BJ (cell line): ENCODE measurements around the gene SLC15A3. TPM values are rescaled to one million over a fixed set of nuclear protein-coding genes. Genes with fewer than 3 reads are reported as not detected.

ENCODE experiments used
- CTCF ChIA-PET: fragments of 350-600 bp; formaldehyde crosslinking; extraction: SDS; loops from one replicate; lab custom pipeline; 2021; ENCODE audit warnings: antibody characterized with exemption, inconsistent platforms; lab: Yijun Ruan, JAX
- POLR2A ChIA-PET: fragments of 300-600 bp; sonication (Branson Sonifier 250); formaldehyde crosslinking; extraction: SDS; loops from one replicate; lab custom pipeline; 2021; ENCODE audit warnings: antibody characterized with exemption; lab: Charles Lee
- DNase-seq: peaks from one replicate; pipeline ENCODE4 v3.0.0-alpha.2; 2011; ENCODE audit warnings: low read depth
- H3K27me3 ChIP-seq: 2 replicates; pipeline ENCODE4 v1.6.0; 2011; ENCODE audit warnings: low read length; ENCODE audit not compliant: control insufficient read depth, insufficient read depth
- H3K36me3 ChIP-seq: 2 replicates; pipeline ENCODE4 v1.5.1; 2011; ENCODE audit warnings: low read length; ENCODE audit not compliant: control insufficient read depth, insufficient read depth
- H3K4me3 ChIP-seq: 2 replicates; pipeline ENCODE4 v1.5.1; 2011; ENCODE audit warnings: low read depth, mild to moderate bottlenecking, control low read depth, low read length
- CTCF ChIP-seq: IDR thresholded peaks from 2 replicates; pipeline ENCODE4 v1.5.1; 2011; ENCODE audit warnings: low read depth, mild to moderate bottlenecking, control low read depth, inconsistent platforms, low read length, moderate library complexity; ENCODE audit not compliant: insufficient read depth
- polyA minus RNA-seq: library from RNA; depleted of rRNA, polyadenylated mRNA; stranded (reverse); fragments of >200 nt; gene quantifications from 2 replicates; pipeline ENCODE4 v1.2.3, GENCODE V29; 2011; rRNA and poly(A)+ RNA removed
- polyA plus RNA-seq: library from polyadenylated mRNA; depleted of rRNA; stranded (reverse); fragments of >200 nt; gene quantifications from 2 replicates; pipeline ENCODE4 v1.2.3, GENCODE V29; 2011; rRNA removed

Gene SLC15A3
- polyA plus RNA-seq (7.8 and 14.1 TPM in 2 replicates), polyA minus RNA-seq (14.6 and 23.4 TPM in 2 replicates)

- DNase-seq, result no peak
- Histone ChIP-seq H3K27me3 (peaks cover 1% of the 10 kb centered on the region; the same call in 1 of the 2 replicates), H3K36me3 (no peaks in the 10 kb centered on the region), H3K4me3 (peak within 1 kb of the TSS; percentile 45)
- TF ChIP-seq CTCF, result no peak
- ChIA-PET POLR2A (no interaction called here), CTCF (no interaction called here)
These were observed at the start of gene SLC15A3 for GRCh38 chr11:60951904-60952741. Gene SLC15A3 (minus strand): TSS chr11:60952176. CDS start chr11:60951551, 625 bp downstream.

GRCh38 chr11:61000426-61000825 lies 48.5 kb upstream of the SLC15A3 start:
- H3K27me3 ChIP-seq, result peaks cover 5% of the 10 kb centered on the region
- POLR2A ChIA-PET, result no interaction called here
- CTCF ChIA-PET, result no interaction called here

GRCh38 chr11:60996381-60997138 lies 44.6 kb upstream of the SLC15A3 start:
- H3K27me3 ChIP-seq, result peaks cover 11% of the 10 kb centered on the region
- CTCF ChIA-PET, result no interaction called here
- TF ChIP-seq CTCF, result no peak
- H3K4me3 ChIP-seq, result no peak overlapping the region
- POLR2A ChIA-PET, result no interaction called here
- DNase-seq, result no peak
- H3K36me3 ChIP-seq, result no peaks in the 10 kb centered on the region

More at GRCh38 chr11:61000426-61000825, 48.5 kb upstream of the SLC15A3 start:
- no peaks in the 10 kb centered on the region for H3K36me3 ChIP-seq
- no peak for TF ChIP-seq CTCF
- H3K4me3 ChIP-seq, result no peak overlapping the region
- no peak for DNase-seq

GRCh38 chr11:60995798-60996197 lies 43.8 kb upstream of the SLC15A3 start:
- H3K4me3 ChIP-seq, result no peak overlapping the region
- ChIA-PET CTCF (no interaction called here), POLR2A (no interaction called here)
- no peak for TF ChIP-seq CTCF
- peaks cover 11% of the 10 kb centered on the region for H3K27me3 ChIP-seq
- DNase-seq, result no peak
- no peaks in the 10 kb centered on the region for H3K36me3 ChIP-seq

- TF ChIP-seq CTCF, result no peak
- H3K4me3 ChIP-seq, result no peak overlapping the region
- POLR2A ChIA-PET, result no interaction called here
- DNase-seq, result no peak
- peaks cover 9% of the 10 kb centered on the region for H3K27me3 ChIP-seq
- CTCF ChIA-PET, result no interaction called here
- H3K36me3 ChIP-seq, result no peaks in the 10 kb centered on the region
These were observed 42.6 kb upstream of the SLC15A3 start for GRCh38 chr11:60994541-60995080.
